SU-DHL-6 (cell line): ENCODE measurements around the gene EVC.

Experiments
- H2AFZ ChIP-seq: fragments of 200-600 bp; sonication (generic); 2 replicates; pipeline ENCODE4 v1.6.1; 2014; ENCODE audit warnings: low read depth, mild to moderate bottlenecking, moderate library complexity, mixed read lengths, antibody characterized with exemption, low read length; ENCODE audit not compliant: severe bottlenecking
- H3F3A ChIP-seq: fragments of 200-600 bp; shearing (Covaris generic); 2 replicates; pipeline ENCODE4 v1.6.0; 2016; ENCODE audit warnings: antibody characterized with exemption, mild to moderate bottlenecking; ENCODE audit not compliant: insufficient read depth
- H3K27ac ChIP-seq: fragments of 200-600 bp; sonication (generic); 2 replicates; pipeline ENCODE4 v1.5.1; 2016; ENCODE audit warnings: low read depth, mild to moderate bottlenecking, low read length, moderate library complexity, mixed read lengths
- H3K27me3 ChIP-seq: fragments of 200-600 bp; sonication (generic), shearing (Covaris generic); 2 replicates; pipeline ENCODE4 v1.6.0; 2014; ENCODE audit warnings: mild to moderate bottlenecking, low read length
- H3K36me3 ChIP-seq: fragments of 200-600 bp; sonication (generic); 2 replicates; pipeline ENCODE4 v1.6.1; 2014; ENCODE audit warnings: mild to moderate bottlenecking, low read length, mixed read lengths
- H3K4me2 ChIP-seq: fragments of 300-600, 200-600 bp; shearing (Covaris generic), sonication (generic); 2 replicates; pipeline ENCODE4 v1.6.0; 2014; ENCODE audit warnings: low read length, low read depth, mild to moderate bottlenecking; ENCODE audit not compliant: poor library complexity, severe bottlenecking
- H3K4me3 ChIP-seq: fragments of 200-600 bp; sonication (generic); 2 replicates; pipeline ENCODE4 v1.5.1; 2014; ENCODE audit warnings: antibody characterized with exemption, low read length, mild to moderate bottlenecking, mixed read lengths; ENCODE audit not compliant: insufficient read depth, poor library complexity, severe bottlenecking
- H3K79me2 ChIP-seq: fragments of 200-600 bp; sonication (generic); 2 replicates; pipeline ENCODE4 v1.6.1; 2014; ENCODE audit warnings: mild to moderate bottlenecking, low read length, moderate library complexity; ENCODE audit not compliant: insufficient read depth
- H3K9ac ChIP-seq: fragments of 200-600 bp; sonication (generic); 2 replicates; pipeline ENCODE4 v1.7.0; 2014; ENCODE audit warnings: mild to moderate bottlenecking, low read length
- H3K9me2 ChIP-seq: fragments of 200-600 bp; sonication (generic); replicated peaks from 2 replicates; pipeline ENCODE4 v1.6.1; 2014; ENCODE audit warnings: low read length; ENCODE audit not compliant: insufficient read depth
- H3K9me3 ChIP-seq: fragments of 200-600 bp; sonication (generic); 2 replicates; pipeline ENCODE4 v1.6.1; 2014; ENCODE audit warnings: low read length, mixed read lengths; ENCODE audit not compliant: insufficient read depth
- H4K20me1 ChIP-seq: fragments of 200-600 bp; sonication (generic); 2 replicates; pipeline ENCODE4 v1.6.1; 2014; ENCODE audit warnings: low read depth, mild to moderate bottlenecking, antibody characterized with exemption, low read length, moderate library complexity, mixed read lengths
- CTCF ChIP-seq: fragments of 200-600 bp; sonication (generic); IDR thresholded peaks from one replicate; pipeline ENCODE4 v1.5.1; 2017; ENCODE audit warnings: antibody characterized with exemption, mild to moderate bottlenecking, low read length, moderate library complexity; ENCODE audit not compliant: insufficient read depth, poor library complexity, severe bottlenecking
- EZH2phosphoT487 ChIP-seq: fragments of 200-600 bp; sonication (generic), shearing (Covaris generic); conservative IDR thresholded peaks from 2 replicates; pipeline ENCODE4 v1.6.1; 2018; ENCODE audit warnings: mild to moderate bottlenecking, antibody characterized with exemption, low read length, moderate library complexity, mixed read lengths

The EVC gene

GRCh38 chr4:5787311-5787710 lies 76.3 kb downstream of the EVC start:
- Histone ChIP-seq H3K9me3 (no peaks in the 10 kb centered on the region), H3K79me2 (no peaks in the 10 kb centered on the region), H4K20me1 (no peaks in the 10 kb centered on the region), H3K4me3 (no peak overlapping the region), H3K27me3 (no peaks in the 10 kb centered on the region), H3K36me3 (no peaks in the 10 kb centered on the region), H2AFZ (no peak overlapping the region), H3K9ac (no peak overlapping the region), H3K4me2 (no peak overlapping the region), H3F3A (no peaks in the 10 kb centered on the region), H3K27ac (no peak overlapping the region), H3K9me2 (no peaks in the 10 kb centered on the region)
- no peak for TF ChIP-seq EZH2phosphoT487
- TF ChIP-seq CTCF: no peak

GRCh38 chr4:5788144-5788543 lies 77.1 kb downstream of the EVC start:
- H3K4me2 ChIP-seq: no peak overlapping the region
- H3K36me3 ChIP-seq: no peaks in the 10 kb centered on the region
- no peak overlapping the region for H3K4me3 ChIP-seq
- no peaks in the 10 kb centered on the region for H3K27me3 ChIP-seq
- H3F3A ChIP-seq: no peaks in the 10 kb centered on the region
- no peak overlapping the region for H2AFZ ChIP-seq
- no peaks in the 10 kb centered on the region for H3K79me2 ChIP-seq
- H3K27ac ChIP-seq: no peak overlapping the region
- no peak for TF ChIP-seq CTCF
- no peak for TF ChIP-seq EZH2phosphoT487
- no peaks in the 10 kb centered on the region for H3K9me3 ChIP-seq
- no peaks in the 10 kb centered on the region for H4K20me1 ChIP-seq
- H3K9me2 ChIP-seq: no peaks in the 10 kb centered on the region
- no peak overlapping the region for H3K9ac ChIP-seq

GRCh38 chr4:5789141-5789540 lies 78.1 kb downstream of the EVC start:
- TF ChIP-seq EZH2phosphoT487 (no peak), CTCF (no peak)
- Histone ChIP-seq H3K36me3 (no peaks in the 10 kb centered on the region), H3F3A (no peaks in the 10 kb centered on the region), H3K27me3 (no peaks in the 10 kb centered on the region), H3K9me2 (no peaks in the 10 kb centered on the region), H3K4me2 (no peak overlapping the region), H3K79me2 (no peaks in the 10 kb centered on the region), H3K9me3 (no peaks in the 10 kb centered on the region), H3K4me3 (no peak overlapping the region), H2AFZ (no peak overlapping the region), H3K27ac (no peak overlapping the region), H3K9ac (no peak overlapping the region), H4K20me1 (no peaks in the 10 kb centered on the region)

DNA sequence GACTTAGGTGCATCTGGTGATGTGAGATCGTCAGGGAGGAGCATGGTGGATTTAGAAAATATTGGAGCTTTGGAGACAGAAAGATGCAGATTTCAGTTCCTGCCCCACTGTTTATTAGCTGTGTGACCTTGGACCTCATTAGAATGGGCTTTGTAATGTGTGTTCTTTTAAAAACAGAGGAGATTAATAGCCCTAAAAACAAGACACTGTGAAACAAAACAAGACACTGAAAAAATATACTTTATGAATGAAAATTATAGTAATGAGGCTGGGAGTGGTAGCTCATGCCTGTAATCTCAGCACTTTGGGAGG lies 79.5 kb downstream of the EVC start:
- Histone ChIP-seq H3K9me3 (no peaks in the 10 kb centered on the region), H3K4me3 (no peak overlapping the region), H2AFZ (no peak overlapping the region), H3K9me2 (no peaks in the 10 kb centered on the region), H3K9ac (no peak overlapping the region), H3F3A (no peaks in the 10 kb centered on the region), H3K27me3 (no peaks in the 10 kb centered on the region), H3K36me3 (no peaks in the 10 kb centered on the region), H3K27ac (no peak overlapping the region), H4K20me1 (no peaks in the 10 kb centered on the region), H3K4me2 (no peak overlapping the region), H3K79me2 (no peaks in the 10 kb centered on the region)
- TF ChIP-seq CTCF (no peak), EZH2phosphoT487 (no peak)
